ENCODE results near the gene ABI1.
A peak's percentile ranks its signal among the peaks of the same experiment; 100 is the strongest.

Gene ABI1

DNA sequence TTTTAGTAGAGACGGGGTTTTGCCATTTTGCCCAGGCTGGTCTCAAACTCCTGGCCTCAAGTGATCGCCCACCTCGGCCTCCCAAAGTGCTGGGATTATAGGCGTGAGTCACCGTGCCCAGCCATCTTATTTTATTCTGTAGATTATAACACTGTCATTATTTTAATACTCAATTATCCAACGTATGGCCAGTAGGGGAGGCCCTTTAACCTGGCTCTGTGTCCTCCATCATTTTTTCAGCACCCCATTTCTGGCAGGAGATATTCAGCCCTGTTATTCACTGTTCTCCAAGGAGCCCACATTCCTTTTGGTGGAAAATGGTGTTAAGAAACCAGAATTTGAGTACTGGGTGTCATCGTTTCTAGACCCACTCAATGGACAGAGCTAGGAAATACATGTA is 131.8 kb downstream of the ABI1 start:
- Mint-ChIP-seq H3K4me3 (no peak overlapping the region), H3K27ac (no peak overlapping the region), H3K9me3 (no peaks in the 10 kb centered on the region), H3K27me3 (no peaks in the 10 kb centered on the region), H3K4me1 (no peaks in the 10 kb centered on the region)
- ATAC-seq (no peak), DNase-seq (no peak)

DNA sequence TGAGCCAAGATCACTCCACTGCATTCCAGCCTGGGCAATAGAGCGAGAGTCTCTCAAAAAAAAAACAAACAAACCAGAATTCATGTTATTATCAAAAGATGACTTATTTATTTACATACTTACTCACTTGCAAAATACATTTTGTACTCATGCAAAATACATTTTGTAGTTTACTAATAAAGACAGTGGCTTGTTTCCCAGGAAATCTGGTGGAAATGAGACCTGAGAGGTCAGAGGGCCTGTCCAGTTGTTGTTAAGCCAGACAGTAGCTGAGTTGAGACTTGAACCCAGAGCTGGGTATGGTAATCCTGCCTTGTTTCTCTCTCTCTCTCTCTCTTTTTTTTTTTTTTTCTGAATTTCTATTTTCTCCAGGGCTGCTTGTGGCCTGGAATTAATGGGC is 133.8 kb downstream of the ABI1 start:
- H3K9me3 Mint-ChIP-seq: no peaks in the 10 kb centered on the region
- DNase-seq (no peak), ATAC-seq (no peak)
- H3K27me3 Mint-ChIP-seq: no peaks in the 10 kb centered on the region
- no peak overlapping the region for H3K4me3 Mint-ChIP-seq
- H3K27ac Mint-ChIP-seq: no peak overlapping the region
- no peaks in the 10 kb centered on the region for H3K4me1 Mint-ChIP-seq

- peak overlapping the region in 1 of 2 donors; percentile 62 for H3K27ac Mint-ChIP-seq
- peak; percentile 69 for ATAC-seq
- no peak overlapping the region for H3K4me3 Mint-ChIP-seq
- H3K9me3 Mint-ChIP-seq: no peaks in the 10 kb centered on the region
- DNase-seq: peak; percentile 23 to 31
- H3K4me1 Mint-ChIP-seq: peaks cover 6% of the 10 kb centered on the region
- no peaks in the 10 kb centered on the region for H3K27me3 Mint-ChIP-seq
Measured at GRCh38 chr10:26725837-26726727, 134.7 kb downstream of the ABI1 start.

DNA sequence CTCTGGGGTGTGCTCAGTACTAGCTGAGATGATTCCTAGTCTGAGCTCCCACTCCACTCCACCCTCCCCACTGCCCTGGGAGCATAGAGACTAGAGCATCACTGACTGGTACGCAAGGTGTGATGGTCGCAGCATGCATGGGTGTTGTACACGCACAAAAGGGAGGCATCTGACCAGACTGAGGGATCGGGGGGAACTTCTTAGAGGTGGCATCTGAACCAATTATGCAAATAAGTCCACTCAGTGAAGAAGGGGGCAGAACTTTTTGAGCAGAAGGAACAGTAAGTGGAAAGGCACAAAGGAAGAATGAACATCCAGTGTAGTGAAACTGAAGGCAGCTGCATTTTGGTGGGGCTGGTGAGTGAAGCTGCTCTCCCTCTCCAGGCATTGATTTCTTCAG is 137.7 kb downstream of the ABI1 start:
- Mint-ChIP-seq H3K27me3 (no peaks in the 10 kb centered on the region), H3K4me3 (no peak overlapping the region), H3K4me1 (peaks cover 6% of the 10 kb centered on the region), H3K9me3 (no peaks in the 10 kb centered on the region), H3K27ac (no peak overlapping the region)
- ATAC-seq: no peak
- no peak for DNase-seq

DNA sequence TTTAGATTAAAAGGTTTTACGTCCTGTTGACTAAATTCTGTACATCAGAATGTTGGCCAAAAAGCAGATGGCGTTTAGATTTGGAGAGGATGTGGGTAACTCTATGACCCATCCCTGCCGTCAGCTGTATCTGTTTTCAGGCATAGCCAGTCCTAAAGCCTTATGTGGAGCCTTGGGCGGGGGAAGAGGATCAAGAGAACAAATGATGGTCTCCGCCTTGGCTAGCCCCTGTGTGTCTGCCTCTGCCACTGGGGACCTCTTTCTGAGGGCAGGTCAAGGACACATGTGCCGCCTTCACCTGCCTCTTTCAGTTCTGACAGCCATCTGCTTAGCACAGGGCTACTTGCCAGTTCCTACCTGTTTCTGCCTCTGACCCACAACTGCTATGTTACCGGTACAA is 139.2 kb downstream of the ABI1 start:
- peak in 1 of 2 donors; percentile 21 for DNase-seq
- no peaks in the 10 kb centered on the region for H3K27me3 Mint-ChIP-seq
- no peaks in the 10 kb centered on the region for H3K9me3 Mint-ChIP-seq
- H3K27ac Mint-ChIP-seq: peak overlapping the region in 1 of 2 donors; percentile 89
- peak; percentile 81 for ATAC-seq
- peaks cover 6% of the 10 kb centered on the region for H3K4me1 Mint-ChIP-seq
- no peak overlapping the region for H3K4me3 Mint-ChIP-seq

GRCh38 chr10:26717476-26717875 is 143.3 kb downstream of the ABI1 start:
- DNase-seq (no peak), ATAC-seq (no peak)
- Mint-ChIP-seq H3K4me1 (peaks cover 6% of the 10 kb centered on the region), H3K27ac (no peak overlapping the region), H3K27me3 (no peaks in the 10 kb centered on the region), H3K4me3 (no peak overlapping the region), H3K9me3 (no peaks in the 10 kb centered on the region)

- no peak overlapping the region for H3K27ac Mint-ChIP-seq
- no peak for ATAC-seq
- no peaks in the 10 kb centered on the region for H3K9me3 Mint-ChIP-seq
- no peak overlapping the region for H3K4me3 Mint-ChIP-seq
- no peak for DNase-seq
- no peaks in the 10 kb centered on the region for H3K27me3 Mint-ChIP-seq
- no peaks in the 10 kb centered on the region for H3K4me1 Mint-ChIP-seq
Measured at GRCh38 chr10:26715137-26715487, 145.6 kb downstream of the ABI1 start.

- Mint-ChIP-seq H3K27me3 (no peaks in the 10 kb centered on the region), H3K27ac (peak overlapping the region in 1 of 2 donors; percentile 65), H3K4me1 (no peaks in the 10 kb centered on the region), H3K9me3 (no peaks in the 10 kb centered on the region), H3K4me3 (no peak overlapping the region)
- no peak for DNase-seq
- no peak for ATAC-seq
Measured at GRCh38 chr10:26714415-26715136, 146.2 kb downstream of the ABI1 start.

DNA sequence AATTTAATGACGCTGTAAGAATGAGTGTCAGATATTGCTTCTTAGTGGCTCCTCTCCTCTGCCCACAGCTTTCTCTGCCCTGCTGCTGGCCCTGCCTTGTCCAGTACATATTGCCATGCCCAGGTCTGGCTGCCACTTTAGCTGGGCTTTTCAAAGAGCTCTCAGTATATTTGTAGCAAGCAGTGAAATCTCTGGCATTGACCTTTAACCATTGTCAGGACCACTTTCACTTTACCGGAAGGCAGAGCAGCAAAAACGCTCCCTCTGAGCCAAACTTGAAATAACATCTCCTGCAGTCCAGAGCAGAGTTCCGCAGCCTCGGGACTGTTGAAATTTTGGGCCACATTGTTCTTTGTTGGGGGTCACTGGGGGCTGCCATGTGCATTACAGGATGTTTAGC is 149.4 kb downstream of the ABI1 start:
- DNase-seq: no peak
- no peak overlapping the region for H3K4me3 Mint-ChIP-seq
- no peaks in the 10 kb centered on the region for H3K27me3 Mint-ChIP-seq
- H3K4me1 Mint-ChIP-seq: peaks cover 1% of the 10 kb centered on the region
- H3K27ac Mint-ChIP-seq: no peak overlapping the region
- no peaks in the 10 kb centered on the region for H3K9me3 Mint-ChIP-seq
- ATAC-seq: no peak

GRCh38 chr10:26706936-26707335 is 153.8 kb downstream of the ABI1 start:
- Mint-ChIP-seq H3K27me3 (no peaks in the 10 kb centered on the region), H3K4me1 (peaks cover 15% of the 10 kb centered on the region), H3K27ac (no peak overlapping the region), H3K4me3 (no peak overlapping the region), H3K9me3 (no peaks in the 10 kb centered on the region)
- DNase-seq: no peak
- ATAC-seq: no peak

DNA sequence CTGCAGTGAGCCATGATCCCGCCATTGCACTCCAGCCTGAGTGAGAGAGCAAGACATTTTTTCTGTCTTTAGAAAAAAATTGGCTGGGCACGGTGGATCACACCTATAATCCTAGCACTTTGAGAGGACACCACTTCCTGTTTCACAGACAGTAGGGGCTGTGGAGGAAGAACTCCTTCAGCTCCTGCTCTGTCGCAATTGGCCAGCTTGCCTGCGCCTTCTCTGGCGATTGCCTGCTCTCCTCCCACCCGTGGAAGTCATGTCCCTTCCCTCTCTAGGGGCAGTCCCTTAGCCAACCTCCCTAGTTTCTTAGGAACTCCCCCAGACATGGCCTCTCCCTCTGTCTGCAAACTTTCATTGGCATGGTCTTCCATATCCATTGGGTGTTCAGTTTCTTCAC is 154.6 kb downstream of the ABI1 start:
- Mint-ChIP-seq H3K27me3 (no peaks in the 10 kb centered on the region), H3K27ac (peak overlapping the region in 1 of 2 donors; percentile 64), H3K9me3 (no peaks in the 10 kb centered on the region), H3K4me3 (no peak overlapping the region), H3K4me1 (peaks cover 22% of the 10 kb centered on the region)
- no peak for ATAC-seq
- no peak for DNase-seq

DNA sequence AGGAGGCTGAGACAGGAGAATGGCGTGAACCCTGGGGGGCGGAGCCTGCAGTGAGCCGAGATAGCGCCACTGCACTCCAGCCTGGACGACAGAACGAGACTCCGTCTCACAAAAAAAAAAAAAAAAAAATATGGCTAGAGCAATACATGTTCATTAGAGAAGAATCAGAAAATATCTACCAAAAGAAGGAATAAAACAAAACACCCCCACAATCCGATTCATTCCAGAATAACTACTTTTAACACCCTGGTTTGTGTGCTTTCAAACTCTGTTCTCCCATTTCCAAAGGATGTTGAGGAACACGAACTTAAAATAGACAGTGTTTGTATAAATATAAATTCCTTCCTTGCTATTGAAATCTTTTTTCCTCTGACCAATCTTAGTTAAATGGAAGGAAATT is 156.8 kb downstream of the ABI1 start:
- no peak overlapping the region for H3K4me3 Mint-ChIP-seq
- H3K27ac Mint-ChIP-seq: no peak overlapping the region
- ATAC-seq (no peak), DNase-seq (no peak)
- no peaks in the 10 kb centered on the region for H3K9me3 Mint-ChIP-seq
- H3K4me1 Mint-ChIP-seq: peaks cover 38% of the 10 kb centered on the region
- no peaks in the 10 kb centered on the region for H3K27me3 Mint-ChIP-seq

DNA sequence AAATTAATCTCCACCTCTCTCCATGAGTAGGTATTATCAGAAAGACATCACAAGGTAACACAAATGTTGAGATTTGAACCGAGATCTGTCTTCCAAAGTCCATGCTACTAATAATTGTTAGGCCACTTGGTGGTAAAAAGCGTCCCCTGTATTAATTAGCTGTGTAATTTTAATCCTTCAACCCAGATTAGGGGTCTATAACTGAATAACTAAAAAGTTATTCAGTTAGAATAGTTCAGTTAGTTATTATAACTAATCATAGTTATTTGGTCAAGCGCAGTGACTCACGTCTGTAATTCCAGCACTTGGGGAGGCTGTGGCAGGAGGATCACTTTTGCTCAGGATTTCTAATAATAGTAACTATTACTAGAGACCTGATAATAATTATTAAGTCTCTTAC is 157.7 kb downstream of the ABI1 start:
- no peak overlapping the region for H3K4me3 Mint-ChIP-seq
- ATAC-seq (no peak), DNase-seq (no peak)
- no peaks in the 10 kb centered on the region for H3K27me3 Mint-ChIP-seq
- no peak overlapping the region for H3K27ac Mint-ChIP-seq
- peaks cover 47% of the 10 kb centered on the region for H3K4me1 Mint-ChIP-seq
- no peaks in the 10 kb centered on the region for H3K9me3 Mint-ChIP-seq

DNA sequence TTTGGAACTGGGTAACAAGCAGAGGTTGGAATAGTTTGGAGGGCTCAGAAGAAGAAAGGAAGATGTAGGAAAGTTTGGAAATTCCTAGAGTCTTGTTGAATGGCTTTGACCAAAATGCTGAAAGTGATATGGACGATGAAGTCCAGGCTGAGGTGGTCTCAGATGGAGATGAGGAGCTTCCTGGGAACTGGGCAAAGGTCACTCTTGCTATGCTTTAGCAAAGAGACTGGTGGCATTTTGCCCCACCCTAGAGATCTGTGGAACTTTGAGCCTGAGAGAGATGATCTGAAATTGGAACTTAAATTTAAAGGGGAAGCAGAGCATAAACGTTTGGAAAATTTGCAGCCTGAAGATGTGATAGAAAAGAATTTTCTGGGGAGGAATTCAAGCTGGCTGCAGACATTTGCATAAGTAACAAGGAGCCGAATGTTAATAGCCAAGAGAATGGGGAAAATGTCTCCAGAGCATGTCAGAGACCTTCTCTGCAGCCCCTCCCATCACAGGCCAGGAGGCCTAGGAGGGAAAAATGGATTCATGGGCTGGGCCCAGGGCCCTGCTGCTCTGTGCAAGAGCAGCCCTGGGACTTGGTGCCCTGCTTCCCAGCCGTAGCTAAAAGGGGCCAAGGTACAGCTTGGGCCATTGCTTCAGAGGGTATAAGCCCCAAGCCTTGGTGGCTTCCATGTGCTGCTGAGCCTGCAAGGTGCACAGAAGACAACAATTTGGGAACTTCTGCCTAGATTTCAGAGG is 159.7 kb downstream of the ABI1 start:
- Mint-ChIP-seq H3K9me3 (no peaks in the 10 kb centered on the region), H3K4me1 (peaks cover 51% of the 10 kb centered on the region), H3K4me3 (peak overlapping the region in 1 of 2 donors; percentile 35), H3K27me3 (no peaks in the 10 kb centered on the region), H3K27ac (peak overlapping the region in 1 of 2 donors; percentile 5)
- ATAC-seq (no peak), DNase-seq (no peak)

GRCh38 chr10:26699631-26700030 is 161.1 kb downstream of the ABI1 start:
- no peak for DNase-seq
- H3K9me3 Mint-ChIP-seq: no peaks in the 10 kb centered on the region
- H3K27ac Mint-ChIP-seq: peak overlapping the region in 1 of 2 donors; percentile 59
- peaks cover 47% of the 10 kb centered on the region for H3K4me1 Mint-ChIP-seq
- H3K27me3 Mint-ChIP-seq: no peaks in the 10 kb centered on the region
- peak overlapping the region in 1 of 2 donors; percentile 99 for H3K4me3 Mint-ChIP-seq
- no peak for ATAC-seq

DNA sequence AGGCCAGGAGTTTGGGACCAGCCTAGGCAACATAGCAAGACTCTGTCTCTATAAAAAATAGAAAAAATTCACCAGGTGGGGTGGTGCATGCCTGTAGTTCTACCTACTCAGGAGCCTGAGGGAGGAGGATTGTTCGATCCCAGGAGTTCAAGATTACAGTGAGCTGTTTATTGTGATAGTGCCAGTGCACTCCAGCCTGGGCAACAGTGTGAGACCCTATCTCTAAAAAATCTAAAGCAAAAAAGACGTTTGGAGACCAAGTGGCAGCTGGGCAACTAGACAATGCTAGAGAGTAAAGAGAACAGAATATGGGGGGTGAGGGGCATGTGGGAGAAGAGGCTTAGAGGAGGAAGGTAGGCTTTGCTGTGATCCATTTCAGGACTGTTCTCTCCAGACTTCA is 161.8 kb downstream of the ABI1 start:
- Mint-ChIP-seq H3K9me3 (no peaks in the 10 kb centered on the region), H3K27me3 (no peaks in the 10 kb centered on the region), H3K4me3 (peak overlapping the region; percentile 99 to 100), H3K4me1 (peaks cover 47% of the 10 kb centered on the region), H3K27ac (peak overlapping the region in 1 of 2 donors; percentile 49)
- DNase-seq (no peak), ATAC-seq (no peak)

All from stimulated activated naive CD8-positive, alpha-beta T cell treated with anti-CD3 and anti-CD28 coated beads, Interleukin-15, amount 100 ng/mL, for 72 hours (primary cell).